HL-60 (cell line): ENCODE results near the gene MBTPS1.

Experiments used
- CTCF ChIP-seq: IDR thresholded peaks from one replicate; pipeline ENCODE4 v1.5.1; 2011; ENCODE audit warnings: low read length, control low read depth, inconsistent platforms; ENCODE audit not compliant: insufficient read depth
- POLR2AphosphoS5 ChIP-seq: IDR thresholded peaks from 2 replicates; pipeline ENCODE4 v1.6.1; 2012; ENCODE audit warnings: low read depth
- REST ChIP-seq: IDR thresholded peaks from 2 replicates; pipeline ENCODE4 v1.6.1; 2012; ENCODE audit warnings: low read depth; ENCODE audit not compliant: insufficient replicate concordance

DNA sequence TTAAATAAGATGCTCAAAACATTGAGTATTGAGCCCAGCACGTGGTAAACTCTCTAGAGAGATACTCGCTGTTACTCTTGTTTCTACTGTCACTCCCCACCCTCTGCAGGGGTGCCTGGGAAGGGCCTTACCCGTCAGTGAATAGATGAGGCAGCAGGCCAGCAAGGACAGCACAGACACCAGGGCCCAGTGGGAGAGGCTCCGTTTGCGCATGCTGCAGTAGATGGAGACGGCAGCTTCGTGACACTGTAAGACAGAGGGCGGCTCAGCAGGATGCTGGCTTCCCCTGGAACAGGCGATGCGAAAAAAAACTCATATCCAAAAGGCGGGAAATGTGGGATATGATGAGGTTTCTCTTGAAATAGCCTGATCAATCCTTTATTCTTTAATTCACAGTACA is 94.1 kb downstream of the MBTPS1 start:
- TF ChIP-seq CTCF (no peak), REST (no peak), POLR2AphosphoS5 (no peak)
